ENCODE results near the gene OR6M1. TPM values are rescaled to one million over a fixed set of nuclear protein-coding genes. Genes with fewer than 3 reads are reported as not detected.

OR6M1 gene
- not detected in 2 replicates for total RNA-seq

GRCh38 chr11:123806249-123806648, at the start of gene OR6M1:
OR6M1 (minus strand) TSS chr11:123806349; CDS start chr11:123806349, 0 bp downstream.
- no peaks in the 10 kb centered on the region for H3K27me3 ChIP-seq (ENCODE audit: control insufficient read depth, insufficient read depth, low read length)
- H3K36me3 ChIP-seq (ENCODE audit: control insufficient read depth, insufficient read depth, low read length) = no peaks in the 10 kb centered on the region
- H3K4me3 ChIP-seq (ENCODE audit: low read depth, low read length) = no peak within 1 kb of the TSS
- TF ChIP-seq, protein P1, sequence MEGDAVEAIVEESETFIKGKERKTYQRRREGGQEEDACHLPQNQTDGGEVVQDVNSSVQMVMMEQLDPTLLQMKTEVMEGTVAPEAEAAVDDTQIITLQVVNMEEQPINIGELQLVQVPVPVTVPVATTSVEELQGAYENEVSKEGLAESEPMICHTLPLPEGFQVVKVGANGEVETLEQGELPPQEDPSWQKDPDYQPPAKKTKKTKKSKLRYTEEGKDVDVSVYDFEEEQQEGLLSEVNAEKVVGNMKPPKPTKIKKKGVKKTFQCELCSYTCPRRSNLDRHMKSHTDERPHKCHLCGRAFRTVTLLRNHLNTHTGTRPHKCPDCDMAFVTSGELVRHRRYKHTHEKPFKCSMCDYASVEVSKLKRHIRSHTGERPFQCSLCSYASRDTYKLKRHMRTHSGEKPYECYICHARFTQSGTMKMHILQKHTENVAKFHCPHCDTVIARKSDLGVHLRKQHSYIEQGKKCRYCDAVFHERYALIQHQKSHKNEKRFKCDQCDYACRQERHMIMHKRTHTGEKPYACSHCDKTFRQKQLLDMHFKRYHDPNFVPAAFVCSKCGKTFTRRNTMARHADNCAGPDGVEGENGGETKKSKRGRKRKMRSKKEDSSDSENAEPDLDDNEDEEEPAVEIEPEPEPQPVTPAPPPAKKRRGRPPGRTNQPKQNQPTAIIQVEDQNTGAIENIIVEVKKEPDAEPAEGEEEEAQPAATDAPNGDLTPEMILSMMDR (IDR thresholded peaks at IDR 0.05; ENCODE audit: insufficient read depth, low read length, poor library complexity, severe bottlenecking) = no peak
- no peak for DNase-seq (ENCODE audit: low read depth)

DNA sequence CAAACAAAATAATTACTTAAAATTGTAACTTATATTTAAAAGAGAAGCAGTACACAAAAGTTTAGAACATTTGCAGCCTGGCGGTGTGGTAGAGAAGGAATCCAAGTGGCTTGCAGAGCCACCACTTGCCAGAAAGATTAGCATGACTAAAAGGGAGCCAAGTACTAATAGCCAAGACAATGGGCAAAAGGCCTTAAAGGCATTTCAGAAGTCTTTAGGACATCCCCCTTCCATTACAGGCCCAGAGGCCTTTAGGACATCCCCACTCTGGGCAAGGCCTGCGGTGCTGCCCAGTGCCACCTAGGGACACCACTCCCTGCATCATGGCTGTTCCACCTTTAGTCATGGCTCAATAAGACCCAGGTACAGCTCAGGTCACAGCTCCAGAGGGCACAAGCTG, 46.9 kb upstream of the OR6M1 start:
- Histone ChIP-seq H3K27me3 (ENCODE audit: control insufficient read depth, insufficient read depth, low read length) (no peaks in the 10 kb centered on the region), H3K4me3 (ENCODE audit: low read depth, low read length) (no peak overlapping the region), H3K36me3 (ENCODE audit: control insufficient read depth, insufficient read depth, low read length) (no peaks in the 10 kb centered on the region)
- no peak for DNase-seq (ENCODE audit: low read depth)
- TF ChIP-seq, protein P1 (IDR thresholded peaks at IDR 0.05; ENCODE audit: insufficient read depth, low read length, poor library complexity, severe bottlenecking) = no peak

DNA sequence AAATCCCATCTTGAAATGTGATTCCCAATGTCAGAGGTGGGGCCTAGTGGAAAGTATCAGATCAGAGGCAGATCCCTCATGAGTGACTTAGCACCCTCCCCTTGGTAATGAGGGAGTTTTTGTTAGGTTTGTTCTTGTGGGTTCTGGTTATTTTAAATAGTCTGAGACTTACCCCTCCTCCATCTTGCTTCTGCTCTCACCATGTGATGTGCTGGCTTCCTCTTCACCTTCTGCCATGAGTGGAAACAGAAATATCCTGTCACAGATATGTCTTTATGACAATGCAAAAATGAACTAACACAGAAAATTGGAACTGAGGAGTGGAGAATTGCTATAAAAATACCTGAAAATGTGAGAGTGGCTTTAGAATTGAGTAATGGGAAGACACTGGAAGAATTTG, 46.2 kb upstream of the OR6M1 start:
- no peak for DNase-seq (ENCODE audit: low read depth)
- Histone ChIP-seq H3K27me3 (ENCODE audit: control insufficient read depth, insufficient read depth, low read length) (no peaks in the 10 kb centered on the region), H3K36me3 (ENCODE audit: control insufficient read depth, insufficient read depth, low read length) (no peaks in the 10 kb centered on the region), H3K4me3 (ENCODE audit: low read depth, low read length) (no peak overlapping the region)
- TF ChIP-seq, protein P1 (IDR thresholded peaks at IDR 0.05; ENCODE audit: insufficient read depth, low read length, poor library complexity, severe bottlenecking) = no peak

DNA sequence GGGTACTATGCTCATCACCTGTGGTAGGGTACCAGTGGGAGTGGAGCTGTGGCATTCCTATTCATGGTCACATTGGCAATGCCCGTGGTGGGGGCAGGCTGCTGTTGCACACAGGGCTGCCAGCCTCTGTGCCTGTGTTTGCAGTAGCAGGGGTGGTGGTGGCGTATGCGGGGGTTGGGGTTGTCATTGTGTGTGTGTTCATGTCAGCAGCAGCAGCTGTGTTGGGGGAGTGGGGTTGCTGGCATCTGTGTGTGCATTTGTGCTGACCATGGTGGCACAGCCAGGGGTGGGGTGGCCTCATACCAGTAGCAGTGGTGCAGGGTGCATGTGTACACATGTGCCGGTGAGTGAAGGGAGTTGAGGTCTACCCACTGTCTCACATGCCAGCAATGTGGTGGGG, 45.0 kb upstream of the OR6M1 start:
- no peaks in the 10 kb centered on the region for H3K36me3 ChIP-seq (ENCODE audit: control insufficient read depth, insufficient read depth, low read length)
- TF ChIP-seq, protein P1 (IDR thresholded peaks at IDR 0.05; ENCODE audit: insufficient read depth, low read length, poor library complexity, severe bottlenecking) = no peak
- H3K27me3 ChIP-seq (ENCODE audit: control insufficient read depth, insufficient read depth, low read length) = no peaks in the 10 kb centered on the region
- H3K4me3 ChIP-seq (ENCODE audit: low read depth, low read length) = no peak overlapping the region
- DNase-seq (ENCODE audit: low read depth) = no peak

- Histone ChIP-seq H3K4me3 (ENCODE audit: low read depth, low read length) (no peak overlapping the region), H3K27me3 (ENCODE audit: control insufficient read depth, insufficient read depth, low read length) (no peaks in the 10 kb centered on the region), H3K36me3 (ENCODE audit: control insufficient read depth, insufficient read depth, low read length) (no peaks in the 10 kb centered on the region)
- TF ChIP-seq, protein P1 (IDR thresholded peaks at IDR 0.05; ENCODE audit: insufficient read depth, low read length, poor library complexity, severe bottlenecking) = no peak
- no peak for DNase-seq (ENCODE audit: low read depth)
Measured at GRCh38 chr11:123841174-123841573, 35.0 kb upstream of the OR6M1 start.

DNA sequence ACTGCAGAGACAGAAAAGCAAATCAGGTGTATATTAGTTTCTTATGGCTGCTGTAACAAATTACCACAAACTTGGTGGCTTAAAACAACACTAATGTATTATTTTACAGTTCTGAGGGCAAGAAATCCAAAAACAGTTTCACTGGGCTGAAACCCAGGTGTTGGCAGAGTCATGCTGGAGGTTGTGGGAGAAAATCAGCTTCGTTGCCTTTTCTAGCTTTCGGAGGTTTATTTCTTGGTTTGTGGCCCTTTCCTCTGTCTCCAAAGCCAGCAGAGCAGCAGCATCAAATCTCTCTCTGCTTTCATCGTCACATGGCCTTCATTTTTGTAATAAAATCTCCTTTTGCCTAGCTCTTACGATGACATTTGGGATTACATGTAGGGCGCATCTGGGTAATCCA, 33.0 kb upstream of the OR6M1 start:
- no peaks in the 10 kb centered on the region for H3K27me3 ChIP-seq (ENCODE audit: control insufficient read depth, insufficient read depth, low read length)
- TF ChIP-seq, protein P1 (IDR thresholded peaks at IDR 0.05; ENCODE audit: insufficient read depth, low read length, poor library complexity, severe bottlenecking) = no peak
- H3K4me3 ChIP-seq (ENCODE audit: low read depth, low read length) = no peak overlapping the region
- H3K36me3 ChIP-seq (ENCODE audit: control insufficient read depth, insufficient read depth, low read length) = no peaks in the 10 kb centered on the region
- DNase-seq (ENCODE audit: low read depth) = no peak

Data from kidney epithelial cell (primary cell).